H1 (cell line): Measurements from ENCODE around the gene C2orf42. TPM values are rescaled to one million over a fixed set of nuclear protein-coding genes. Genes with fewer than 3 reads are reported as not detected.

Experiments
- ASH2L ChIP-seq: fragments of 200-600, 300-600 bp; sonication (generic); IDR thresholded peaks from one replicate; pipeline ENCODE4 v1.7.1; 2017; ENCODE audit warnings: low read length
- CREB1 ChIP-seq: IDR thresholded peaks from 2 replicates; pipeline ENCODE4 v1.6.1; 2012; ENCODE audit warnings: inconsistent platforms
- CTCF ChIP-seq, 3 experiments: IDR thresholded peaks; 1 replicate in 2 of 3; 2 replicates in 1 of 3; pipeline versions ENCODE4 v1.5.1 to v1.6.1; 2011; ENCODE audit warnings: low read length in 3 of 3, mild to moderate bottlenecking in 3 of 3, inconsistent platforms in 2 of 3, low read depth in 1 of 3, moderate library complexity in 1 of 3; ENCODE audit not compliant: insufficient read depth in 1 of 3; ENCODE audit errors: control extremely low read depth in 1 of 3
- EZH2 ChIP-seq: fragments of 200-600 bp; sonication (generic); IDR thresholded peaks from 2 replicates; pipeline ENCODE4 v1.7.1; 2012; ENCODE audit warnings: low read depth, mild to moderate bottlenecking, moderate library complexity, low read length, inconsistent platforms; ENCODE audit not compliant: severe bottlenecking
- GABPA ChIP-seq: IDR thresholded peaks from 2 replicates; pipeline ENCODE4 v1.6.1; 2011; ENCODE audit warnings: mild to moderate bottlenecking, low read length, moderate library complexity, borderline replicate concordance; ENCODE audit not compliant: insufficient read depth
- NANOG ChIP-seq: IDR thresholded peaks from 2 replicates; pipeline ENCODE4 v1.6.1; 2011; ENCODE audit warnings: low read length, low read depth, mild to moderate bottlenecking, inconsistent platforms; ENCODE audit not compliant: insufficient read depth, poor library complexity, severe bottlenecking
- RNF2 ChIP-seq: fragments of 200-900, 300-1000 bp; sonication (generic); IDR thresholded peaks from 2 replicates; pipeline ENCODE4 v1.7.1; 2016; ENCODE audit warnings: borderline replicate concordance, low read depth, mild to moderate bottlenecking, antibody characterized with exemption, low read length; ENCODE audit not compliant: poor library complexity, severe bottlenecking; ENCODE audit errors: missing control alignments
- SIX5 ChIP-seq: IDR thresholded peaks from 2 replicates; pipeline ENCODE4 v1.6.1; 2011; ENCODE audit warnings: mild to moderate bottlenecking, low read depth, low read length
- TBP ChIP-seq: IDR thresholded peaks from 2 replicates; pipeline ENCODE4 v1.6.1; 2011; ENCODE audit warnings: low read depth, low read length, improper control_type of control experiment
- polyA plus RNA-seq, 7 experiments: library from polyadenylated mRNA; depleted of rRNA in 3 of 7; stranded (reverse) in 5 of 7; unstranded in 2 of 7; fragments of >200 nt in 5 of 7; fragments of 200-250 nt in 2 of 7; gene quantifications; 1 replicate in 5 of 7; 2 replicates in 1 of 7; 4 replicates in 1 of 7; pipeline versions ENCODE4 v1.2.1 to v1.2.3, GENCODE V29; 2011 to 2013; ENCODE audit warnings: missing spikeins in 2 of 7, mixed read lengths in 2 of 7
- total RNA-seq: library from RNA; stranded (reverse); fragmentation: NEBNext Ultra II Directional; extraction: Animal tissue kit (Norgen Biotek cat#: 25700); gene quantifications from 2 replicates; pipeline ENCODE4 v1.2.1, GENCODE V29; 2021
- TF ChIP-seq, protein P1 (sequence below): IDR thresholded peaks from 2 replicates; pipeline ENCODE4 v1.6.1; 2012; ENCODE audit warnings: low read length, inconsistent platforms

The C2orf42 gene
- total and polyA plus RNA-seq, 2 of the 8 experiments (the other 6 are each of a cell fraction or from before 2014, with no cell fraction given), result 3.9 to 10.7 TPM

- TF ChIP-seq, protein P1, sequence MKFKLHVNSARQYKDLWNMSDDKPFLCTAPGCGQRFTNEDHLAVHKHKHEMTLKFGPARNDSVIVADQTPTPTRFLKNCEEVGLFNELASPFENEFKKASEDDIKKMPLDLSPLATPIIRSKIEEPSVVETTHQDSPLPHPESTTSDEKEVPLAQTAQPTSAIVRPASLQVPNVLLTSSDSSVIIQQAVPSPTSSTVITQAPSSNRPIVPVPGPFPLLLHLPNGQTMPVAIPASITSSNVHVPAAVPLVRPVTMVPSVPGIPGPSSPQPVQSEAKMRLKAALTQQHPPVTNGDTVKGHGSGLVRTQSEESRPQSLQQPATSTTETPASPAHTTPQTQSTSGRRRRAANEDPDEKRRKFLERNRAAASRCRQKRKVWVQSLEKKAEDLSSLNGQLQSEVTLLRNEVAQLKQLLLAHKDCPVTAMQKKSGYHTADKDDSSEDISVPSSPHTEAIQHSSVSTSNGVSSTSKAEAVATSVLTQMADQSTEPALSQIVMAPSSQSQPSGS, result no peak
- TF ChIP-seq SIX5, result peak; percentile 30; the same call in 1 of the 2 replicates
- peak; percentile 93 for TF ChIP-seq ASH2L
- TF ChIP-seq CTCF (IDR thresholded peaks at IDR 0.05; ENCODE audit: control extremely low read depth in 1 of 3, insufficient read depth in 1 of 3, low read depth in 1 of 3, low read length in 3 of 3), result peak in 2 of 3 experiments; percentile 7 to 19; a peak in 2 of 4 replicates
- peak; percentile 84 for TF ChIP-seq GABPA
- peak; percentile 65 for TF ChIP-seq TBP
- peak; percentile 14 for TF ChIP-seq NANOG
- TF ChIP-seq EZH2, result no peak
- TF ChIP-seq RNF2, result no peak
- TF ChIP-seq CREB1, result peak; percentile 43
These were observed at the start of gene C2orf42 (continued) for GRCh38 chr2:70190418-70191243.
